ENCODE data around the gene CRTAP.

DNA sequence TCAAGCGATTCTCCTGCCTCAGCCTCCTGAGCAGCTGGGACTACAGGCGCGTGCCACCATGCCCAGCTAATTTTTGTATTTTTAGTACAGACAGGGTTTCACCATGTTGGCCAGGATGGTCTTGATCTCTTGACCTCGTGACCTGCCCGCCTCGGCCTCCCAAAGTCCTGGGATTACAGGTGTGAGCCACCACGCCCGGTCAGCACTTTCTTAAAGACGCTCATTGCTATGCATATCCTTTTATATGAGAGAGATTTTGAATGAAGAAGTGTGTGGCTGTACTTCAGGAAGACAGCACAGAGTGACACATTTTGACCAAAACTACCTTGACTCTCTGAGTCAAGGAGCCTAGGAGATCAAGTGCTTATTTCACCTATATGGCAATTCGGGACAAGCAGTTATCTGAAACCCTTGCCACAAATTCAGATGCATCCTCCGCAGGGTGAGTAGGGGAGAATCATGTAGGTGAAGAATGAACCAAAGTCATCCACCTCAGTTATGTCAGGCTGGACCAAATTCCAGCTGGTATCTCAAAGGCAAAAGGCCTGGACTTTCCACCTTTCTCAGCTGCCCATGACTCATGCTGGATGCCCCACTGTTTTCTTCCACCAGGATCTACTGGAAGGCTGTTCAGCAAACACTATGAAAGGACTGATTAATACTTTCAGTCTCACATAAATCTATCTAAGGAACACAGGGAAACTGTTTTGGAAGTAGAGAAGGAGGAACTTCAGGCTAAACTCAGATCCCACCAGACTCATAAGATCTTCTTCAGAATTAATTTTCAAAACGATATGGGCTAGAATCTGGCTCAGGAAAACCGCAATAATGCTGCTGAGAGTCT, 72.9 kb downstream of the CRTAP start:
- TF ChIP-seq POLR2A (IDR thresholded peaks at IDR 0.05; ENCODE audit: borderline replicate concordance, extremely low read depth, insufficient read depth, insufficient read length) (no peak), CTCF (IDR thresholded peaks at IDR 0.05 in 2 of 3, conservative IDR thresholded peaks at IDR 0.05 in 1 of 3; ENCODE audit: borderline replicate concordance in 1 of 3, insufficient read depth in 1 of 3, low read depth in 2 of 3, low read length in 2 of 3) (no peak), EZH2 (IDR thresholded peaks at IDR 0.05) (no peak), ELF1 (IDR thresholded peaks at IDR 0.05; ENCODE audit: borderline replicate concordance, low read depth) (no peak), POLR2AphosphoS5 (IDR thresholded peaks at IDR 0.05; ENCODE audit: low read depth, low read length) (no peak), CEBPB (IDR thresholded peaks at IDR 0.05; ENCODE audit: low read depth) (no peak), ZFX (IDR thresholded peaks at IDR 0.05) (no peak)
- TF ChIP-seq, protein P1, sequence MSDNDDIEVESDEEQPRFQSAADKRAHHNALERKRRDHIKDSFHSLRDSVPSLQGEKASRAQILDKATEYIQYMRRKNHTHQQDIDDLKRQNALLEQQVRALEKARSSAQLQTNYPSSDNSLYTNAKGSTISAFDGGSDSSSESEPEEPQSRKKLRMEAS (IDR thresholded peaks at IDR 0.05): no peak
